HG03442 (cell line): ENCODE measurements around the gene JADE1.
A peak's percentile ranks its signal among the peaks of the same experiment; 100 is the strongest.

Experiments used
- ATAC-seq: cut with Tn5 transposase; IDR thresholded peaks from one replicate; pipeline ENCODE4 v1.9.1; 2021; ENCODE audit warnings: mild to moderate bottlenecking, moderate library complexity; ENCODE audit not compliant: unreplicated experiment

JADE1 gene

GRCh38 chr4:128809477-128810330 lies at the start of gene JADE1:
JADE1 (plus strand) TSS chr4:128809700; CDS start chr4:128831759, 22,059 bp downstream.
- peak; percentile 42 for ATAC-seq

DNA sequence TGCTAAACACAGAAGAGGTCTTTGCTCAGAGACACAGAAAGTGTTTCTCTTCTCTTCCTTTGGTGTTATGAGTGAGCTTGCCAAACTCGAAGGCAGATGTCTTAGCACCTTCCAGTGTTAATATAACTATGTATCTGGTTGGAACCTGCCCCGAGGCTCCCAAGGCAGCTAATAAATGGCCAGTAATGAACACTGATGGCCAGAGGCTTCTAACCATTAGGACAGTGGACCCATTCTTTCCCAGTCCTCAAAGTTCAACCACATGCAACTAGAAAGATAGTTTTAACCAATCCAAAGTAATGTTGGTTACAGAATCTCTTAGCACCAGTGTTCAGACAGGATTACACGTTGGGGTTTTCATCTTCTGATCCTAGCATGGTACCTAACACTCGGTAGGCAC lies 42.7 kb upstream of the JADE1 start:
- ATAC-seq: no peak

- ATAC-seq: no peak
These were observed 41.0 kb upstream of the JADE1 start for GRCh38 chr4:128768373-128768996.

DNA sequence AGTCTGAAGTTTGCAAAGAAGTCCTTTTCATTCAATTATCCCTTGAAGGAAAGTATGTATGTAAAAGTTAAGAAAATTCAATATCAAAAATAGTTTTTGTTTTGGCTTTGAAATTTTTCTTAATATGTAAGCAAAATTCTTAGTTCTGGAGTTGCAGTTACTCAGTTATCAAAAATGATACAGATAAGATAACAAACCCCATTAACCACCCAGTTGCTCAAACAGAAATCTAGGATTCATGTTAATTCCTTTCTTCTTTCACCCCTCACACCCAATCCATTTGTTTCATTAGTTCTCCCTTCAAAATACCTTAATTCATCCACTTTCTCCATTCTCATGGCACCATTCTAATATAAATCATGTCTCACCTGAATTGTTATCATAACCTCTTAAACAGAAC lies 40.5 kb upstream of the JADE1 start:
- ATAC-seq: no peak

- ATAC-seq: no peak
These were observed 38.7 kb upstream of the JADE1 start for GRCh38 chr4:128770807-128771206.

DNA sequence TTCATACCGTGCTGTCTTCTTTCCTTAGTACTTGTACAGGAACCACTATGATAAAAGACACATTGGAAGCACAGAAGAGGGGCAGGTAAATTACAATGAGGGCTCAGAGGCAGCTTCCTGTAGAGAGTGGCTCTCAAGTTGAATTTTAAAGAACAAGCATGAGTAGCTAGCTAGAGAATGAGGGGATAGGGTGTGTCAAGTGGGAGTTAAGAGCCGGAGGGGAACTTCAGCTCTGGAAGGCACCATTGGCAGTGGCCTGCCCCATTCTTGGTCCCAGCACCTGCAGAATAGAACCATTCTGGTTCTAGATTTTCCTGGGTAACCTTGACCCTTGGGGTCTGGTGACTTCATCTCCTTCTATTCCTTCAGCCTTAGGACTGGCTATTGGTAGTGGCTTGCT lies 34.0 kb upstream of the JADE1 start:
- ATAC-seq: no peak

DNA sequence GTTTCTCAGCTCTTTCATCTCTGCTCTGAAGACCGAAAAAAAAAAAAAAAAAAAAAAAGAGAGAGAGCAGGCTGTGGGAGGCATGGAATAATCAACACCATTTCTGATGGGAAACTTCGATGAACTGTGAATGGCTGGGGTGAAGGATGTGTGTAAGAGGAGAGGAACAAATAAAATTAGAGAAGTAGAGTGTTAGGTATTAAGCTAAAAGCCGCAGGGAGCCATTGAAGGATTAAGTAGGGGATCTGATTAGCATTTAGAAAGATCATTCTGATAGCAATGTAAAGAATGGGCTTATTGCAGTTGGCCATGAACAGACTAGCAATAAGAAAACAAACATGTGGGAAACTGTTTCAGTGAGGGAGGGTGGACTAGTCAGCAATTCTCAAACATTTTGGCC lies 33.6 kb upstream of the JADE1 start:
- no peak for ATAC-seq

GRCh38 chr4:128776794-128777216 lies 32.7 kb upstream of the JADE1 start:
- ATAC-seq: no peak

GRCh38 chr4:128780688-128781087 lies 28.8 kb upstream of the JADE1 start:
- ATAC-seq: no peak

- ATAC-seq: no peak
These were observed 27.3 kb upstream of the JADE1 start for GRCh38 chr4:128782076-128782715.

DNA sequence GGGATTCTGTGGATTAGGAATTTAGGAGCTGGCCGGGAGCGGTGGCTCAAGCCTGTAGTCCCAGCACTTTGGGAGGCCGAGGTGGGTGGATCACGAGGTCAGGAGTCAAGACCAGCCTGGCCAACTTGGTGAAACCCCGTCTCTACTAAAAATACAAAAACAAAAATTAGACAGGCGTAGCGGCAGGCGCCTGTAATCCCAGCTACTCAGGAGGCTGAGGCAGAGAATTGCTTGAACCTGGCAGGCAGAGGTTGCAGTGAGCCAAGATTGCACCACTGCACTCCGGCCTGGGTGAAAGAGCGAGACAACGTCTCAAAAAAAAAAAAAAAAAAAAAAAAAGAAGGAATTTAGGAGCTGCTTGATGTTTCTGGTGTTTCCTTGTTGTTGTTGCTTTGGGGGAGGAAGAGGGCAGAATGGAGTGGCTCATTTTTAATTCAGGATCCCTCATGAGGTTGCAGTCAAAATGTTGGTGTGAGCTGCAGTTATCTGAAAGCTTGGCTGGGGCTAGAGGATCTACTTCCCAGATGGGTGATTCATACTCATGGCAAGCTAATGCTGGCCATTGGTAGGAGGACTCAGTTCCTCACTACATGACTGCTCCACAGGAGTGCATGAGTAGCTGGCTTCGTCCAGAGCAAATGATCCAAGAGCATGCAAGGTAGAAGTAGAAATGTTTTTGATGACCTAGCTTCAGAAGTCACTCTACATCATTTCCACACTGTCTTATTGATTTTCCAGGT lies 26.5 kb upstream of the JADE1 start:
- no peak for ATAC-seq

- no peak for ATAC-seq
These were observed 21.8 kb upstream of the JADE1 start for GRCh38 chr4:128787509-128788311.

- ATAC-seq: no peak
These were observed 15.4 kb upstream of the JADE1 start for GRCh38 chr4:128793859-128794672.

DNA sequence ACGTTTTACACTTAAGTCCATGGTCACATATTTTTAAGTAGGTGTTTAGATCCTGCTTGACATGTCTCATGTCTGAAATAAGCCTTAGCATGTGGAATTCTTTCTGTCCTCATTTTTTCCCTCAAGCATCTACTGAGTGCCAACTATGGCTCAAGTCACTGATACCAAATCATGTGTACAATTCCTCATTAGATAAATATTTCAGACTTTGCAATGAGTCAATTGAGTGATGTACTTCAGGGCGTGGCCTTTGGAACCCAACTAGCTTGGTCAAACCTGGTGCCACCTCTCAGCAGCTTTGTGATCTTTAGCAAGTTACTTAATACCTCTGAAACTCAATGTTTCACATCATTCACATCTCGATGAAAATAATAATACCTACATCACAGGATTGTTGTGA lies 12.6 kb upstream of the JADE1 start:
- no peak for ATAC-seq

DNA sequence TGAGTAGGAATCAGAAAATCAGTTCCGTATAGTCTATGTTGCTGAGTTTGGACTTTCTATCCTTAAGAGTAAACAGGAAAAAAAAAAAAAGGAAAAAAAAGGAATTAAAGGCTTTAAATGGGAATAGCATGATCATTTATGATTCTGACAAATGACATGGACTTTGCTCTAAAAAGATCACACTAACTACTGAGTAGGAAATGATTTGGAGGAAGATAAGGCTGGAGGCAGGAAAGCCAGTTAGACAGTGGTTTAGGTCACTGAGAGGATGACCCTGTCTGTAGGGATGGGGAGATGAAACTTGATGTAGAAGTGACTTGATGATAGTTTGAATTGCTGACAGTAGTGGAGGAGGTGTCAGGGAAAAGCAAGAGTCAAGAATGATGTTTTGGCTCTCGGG lies 9.2 kb upstream of the JADE1 start:
- ATAC-seq: no peak

GRCh38 chr4:128800701-128801284 lies 8.7 kb upstream of the JADE1 start:
- no peak for ATAC-seq

GRCh38 chr4:128802680-128803628 lies 6.5 kb upstream of the JADE1 start:
- ATAC-seq: no peak

DNA sequence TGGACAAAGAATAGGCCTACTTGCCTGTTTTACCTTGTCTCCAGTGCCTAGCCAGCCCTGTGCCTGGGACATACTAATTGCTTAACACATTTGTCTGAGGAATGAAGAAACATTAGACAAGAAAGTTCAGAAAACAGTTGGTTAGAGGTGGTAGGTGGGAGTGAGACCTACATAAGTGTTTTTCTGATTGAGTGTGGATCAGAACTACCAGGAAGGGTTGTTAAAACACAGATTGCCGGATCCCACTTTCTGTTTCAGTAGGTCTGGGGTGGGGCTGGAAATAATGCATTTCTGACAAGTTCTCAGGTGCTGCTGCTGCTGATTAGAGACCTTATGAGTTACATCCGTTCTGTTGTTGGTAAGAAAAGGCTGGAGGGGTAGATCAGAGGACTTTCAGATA lies 5.7 kb upstream of the JADE1 start:
- ATAC-seq: no peak
